Upper lobe of right lung (tissue), 1 donor: Measurements from ENCODE around the gene LY9. TPM values are rescaled to one million over a fixed set of nuclear protein-coding genes. Genes with fewer than 3 reads are reported as not detected.

Experiments used
- ATAC-seq: fragments of 200-7000 bp; cut with Tn5 transposase; one replicate; pipeline ENCODE4 v1.9.1; 2020; ENCODE audit warnings: mild to moderate bottlenecking, moderate library complexity
- DNase-seq: peaks from one replicate; pipeline ENCODE4 v3.0.0-alpha.2; 2020
- H3K27ac ChIP-seq: fragments of 200-600 bp; one replicate; pipeline ENCODE4 v1.8.0; 2022
- H3K27me3 ChIP-seq: fragments of 200-600 bp; one replicate; pipeline ENCODE4 v1.8.0; 2022; ENCODE audit warnings: mild to moderate bottlenecking
- H3K36me3 ChIP-seq: fragments of 200-600 bp; one replicate; pipeline ENCODE4 v1.8.0; 2022
- H3K4me1 ChIP-seq: fragments of 200-600 bp; one replicate; pipeline ENCODE4 v1.8.0; 2022
- H3K4me3 ChIP-seq: fragments of 200-600 bp; one replicate; pipeline ENCODE4 v1.8.0; 2022; ENCODE audit warnings: mild to moderate bottlenecking
- H3K9me3 ChIP-seq: fragments of 200-600 bp; one replicate; pipeline ENCODE4 v1.8.0; 2022
- intact Hi-C: fragments of 100-400 bp; cut with DNase I; formaldehyde crosslinking; loops from one replicate; pipeline ENCODE4 v1.11.0; 2022
- total RNA-seq: library from RNA; stranded (reverse); fragmentation: NEBNext Ultra II Directional; extraction: Animal tissue kit (Norgen Biotek cat#: 25700); gene quantifications from one replicate; pipeline ENCODE4 v1.2.1, GENCODE V29; 2021
- TF ChIP-seq, protein P1 (sequence below): fragments of 200-600 bp; IDR thresholded peaks from one replicate; pipeline ENCODE4 v1.8.0; 2022; ENCODE audit warnings: antibody characterized with exemption
- donor health status: DM: no; HTN: yes; CAD: no; lungs with severe emphysema.

Gene LY9
- total RNA-seq, 1 donor from 2014 or later = 3.3 TPM

DNA sequence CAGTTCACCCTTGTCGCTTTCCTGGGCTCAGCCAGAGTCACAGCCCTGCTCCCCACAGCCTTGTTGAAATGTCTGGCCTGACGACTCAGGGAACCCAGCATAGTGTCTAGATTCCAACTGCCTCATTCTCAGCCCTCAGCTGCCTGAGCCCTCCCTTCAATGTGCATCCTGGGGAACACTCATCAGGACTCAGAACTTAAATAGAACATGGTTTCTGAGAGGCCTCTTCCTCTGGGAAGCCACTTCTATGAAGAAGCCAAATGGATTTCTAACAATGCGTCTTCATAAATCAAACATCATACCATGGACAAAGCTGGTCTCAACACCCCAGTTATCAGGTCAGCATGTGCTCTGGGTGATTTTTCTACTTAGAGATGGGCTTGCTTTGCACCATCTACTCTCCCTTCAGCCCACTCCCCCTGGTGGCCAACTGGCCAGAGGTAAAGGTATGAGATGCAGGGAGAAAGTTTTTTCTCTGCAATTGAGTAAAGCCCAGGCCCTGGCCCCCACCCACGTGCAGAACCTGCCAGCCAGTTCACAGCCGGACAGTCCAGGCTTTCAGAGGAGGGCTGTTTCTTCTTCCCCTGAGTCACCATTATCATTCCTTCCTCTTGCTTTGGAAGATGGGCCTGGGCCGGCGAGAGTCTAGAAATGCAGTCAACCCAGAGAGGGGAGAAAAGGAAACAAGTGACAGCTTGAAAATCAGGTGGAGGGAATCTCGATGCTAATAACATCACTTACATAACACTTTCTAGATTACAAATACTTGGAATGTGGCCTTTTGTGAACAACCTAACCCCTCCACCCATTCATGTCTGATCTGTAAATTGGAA is 34.6 kb downstream of the LY9 start:
- H3K36me3 ChIP-seq = no peaks in the 10 kb centered on the region
- peak; percentile 87 for DNase-seq
- no peak overlapping the region for H3K4me3 ChIP-seq
- intact Hi-C loops = loop anchor here (10.0 kb wide), 1 partner anchor 124 kb away; the partner anchor contains the start of gene ITLN2
- TF ChIP-seq, protein P1, sequence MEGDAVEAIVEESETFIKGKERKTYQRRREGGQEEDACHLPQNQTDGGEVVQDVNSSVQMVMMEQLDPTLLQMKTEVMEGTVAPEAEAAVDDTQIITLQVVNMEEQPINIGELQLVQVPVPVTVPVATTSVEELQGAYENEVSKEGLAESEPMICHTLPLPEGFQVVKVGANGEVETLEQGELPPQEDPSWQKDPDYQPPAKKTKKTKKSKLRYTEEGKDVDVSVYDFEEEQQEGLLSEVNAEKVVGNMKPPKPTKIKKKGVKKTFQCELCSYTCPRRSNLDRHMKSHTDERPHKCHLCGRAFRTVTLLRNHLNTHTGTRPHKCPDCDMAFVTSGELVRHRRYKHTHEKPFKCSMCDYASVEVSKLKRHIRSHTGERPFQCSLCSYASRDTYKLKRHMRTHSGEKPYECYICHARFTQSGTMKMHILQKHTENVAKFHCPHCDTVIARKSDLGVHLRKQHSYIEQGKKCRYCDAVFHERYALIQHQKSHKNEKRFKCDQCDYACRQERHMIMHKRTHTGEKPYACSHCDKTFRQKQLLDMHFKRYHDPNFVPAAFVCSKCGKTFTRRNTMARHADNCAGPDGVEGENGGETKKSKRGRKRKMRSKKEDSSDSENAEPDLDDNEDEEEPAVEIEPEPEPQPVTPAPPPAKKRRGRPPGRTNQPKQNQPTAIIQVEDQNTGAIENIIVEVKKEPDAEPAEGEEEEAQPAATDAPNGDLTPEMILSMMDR = peak; percentile 58
- H3K9me3 ChIP-seq = no peaks in the 10 kb centered on the region
- H3K27ac ChIP-seq = no peak overlapping the region
- peak; percentile 73 for ATAC-seq
- H3K4me1 ChIP-seq = no peaks in the 10 kb centered on the region
- H3K27me3 ChIP-seq = no peaks in the 10 kb centered on the region

DNA sequence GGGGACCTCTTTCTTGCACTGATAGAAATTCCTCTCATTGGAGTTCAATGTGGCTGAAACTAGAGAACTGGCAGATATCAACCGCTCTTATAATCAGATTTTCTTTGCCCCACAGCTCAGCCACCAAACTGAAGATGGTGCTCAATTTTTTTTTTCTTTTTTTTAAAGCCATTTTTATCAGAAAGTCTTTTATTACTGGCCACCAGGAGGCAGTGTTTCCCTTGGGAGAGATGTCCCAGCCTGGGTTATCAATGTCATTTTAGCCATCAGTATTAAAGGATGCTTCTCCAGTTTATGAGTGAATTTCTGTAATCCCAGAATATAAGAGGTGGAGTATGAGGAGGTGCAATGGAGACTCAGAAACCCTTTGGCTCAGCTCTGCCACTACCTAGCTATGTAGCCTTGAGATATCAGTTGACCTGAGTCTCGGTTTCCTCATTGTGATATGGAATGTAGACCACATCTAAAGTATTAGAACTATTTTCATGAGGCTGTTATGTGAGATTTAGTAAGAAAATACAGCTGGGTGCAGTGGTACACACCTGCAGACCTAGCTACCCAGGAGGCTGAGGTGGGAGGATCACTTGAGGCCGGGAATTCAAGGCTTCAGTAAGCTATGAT is 39.1 kb downstream of the LY9 start:
- H3K9me3 ChIP-seq = no peaks in the 10 kb centered on the region
- no peak for DNase-seq

DNA sequence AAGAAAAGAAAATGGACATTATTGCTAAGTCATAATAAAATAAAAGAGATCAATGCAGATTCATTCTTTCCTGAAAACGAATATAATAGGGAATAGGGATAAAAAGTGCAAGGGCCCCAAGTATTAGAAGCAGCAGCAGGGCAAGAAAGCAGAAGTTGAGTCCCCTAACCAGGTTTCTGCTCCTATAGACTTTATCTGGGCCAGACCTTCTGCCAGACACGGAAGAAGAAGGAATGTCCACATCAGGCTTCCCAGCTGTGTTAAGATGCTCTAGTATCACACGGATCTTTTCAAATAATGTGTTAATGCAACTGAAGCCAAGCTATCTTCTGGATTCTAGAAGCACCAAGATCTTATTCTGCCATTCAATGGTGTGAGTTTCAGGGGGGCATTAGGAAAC is 39.8 kb downstream of the LY9 start:
- H3K4me1 ChIP-seq = peaks cover 22% of the 10 kb centered on the region
- intact Hi-C loops = loop anchor here (10.0 kb wide), 1 partner anchor 119 kb away; the partner anchor contains the start of gene ITLN2
- TF ChIP-seq, protein P1 = no peak
- H3K4me3 ChIP-seq = no peak overlapping the region
- no peaks in the 10 kb centered on the region for H3K9me3 ChIP-seq
- no peak overlapping the region for H3K27ac ChIP-seq
- no peaks in the 10 kb centered on the region for H3K27me3 ChIP-seq
- ATAC-seq (no peak), DNase-seq (no peak)
- H3K36me3 ChIP-seq = no peaks in the 10 kb centered on the region

More for the DNA sequence above, 39.1 kb downstream of the LY9 start:
- H3K4me1 ChIP-seq = peaks cover 22% of the 10 kb centered on the region
- H3K27me3 ChIP-seq = no peaks in the 10 kb centered on the region
- ATAC-seq = peak; percentile 40
- intact Hi-C loops = loop anchor here (10.0 kb wide), 1 partner anchor 120 kb away; the partner anchor contains the start of gene ITLN2
- H3K4me3 ChIP-seq = no peak overlapping the region
- no peaks in the 10 kb centered on the region for H3K36me3 ChIP-seq
- no peak overlapping the region for H3K27ac ChIP-seq
- TF ChIP-seq, protein P1 = peak; percentile 68

DNA sequence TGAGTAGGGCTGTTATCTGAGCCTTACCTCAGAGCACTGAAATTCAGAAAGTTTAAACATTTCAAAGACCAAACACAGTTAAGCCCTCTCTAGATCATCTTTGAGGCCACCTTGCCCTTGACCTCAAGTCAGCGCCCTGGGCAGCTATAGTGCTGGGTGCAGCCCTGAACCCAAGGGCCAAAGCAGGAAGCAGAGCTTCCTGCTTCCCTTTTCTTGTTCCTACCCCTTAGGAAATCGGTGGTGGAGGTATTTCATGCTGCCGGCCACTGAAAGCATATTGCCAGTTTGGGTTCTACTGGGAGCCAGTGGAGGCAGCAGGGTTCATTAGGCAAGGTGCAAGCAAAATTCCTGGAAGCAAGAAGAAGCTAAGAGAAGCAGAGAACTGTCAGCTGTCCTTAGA is 40.6 kb downstream of the LY9 start:
- peaks cover 22% of the 10 kb centered on the region for H3K4me1 ChIP-seq
- no peak for DNase-seq
- no peak overlapping the region for H3K4me3 ChIP-seq
- no peaks in the 10 kb centered on the region for H3K36me3 ChIP-seq
- H3K9me3 ChIP-seq = no peaks in the 10 kb centered on the region
- H3K27ac ChIP-seq = peak overlapping the region; percentile 15
- TF ChIP-seq, protein P1 = no peak
- intact Hi-C loops = loop anchor here (10.0 kb wide), 1 partner anchor 118 kb away; the partner anchor contains the start of gene ITLN2
- no peaks in the 10 kb centered on the region for H3K27me3 ChIP-seq
- ATAC-seq = peak; percentile 75

DNA sequence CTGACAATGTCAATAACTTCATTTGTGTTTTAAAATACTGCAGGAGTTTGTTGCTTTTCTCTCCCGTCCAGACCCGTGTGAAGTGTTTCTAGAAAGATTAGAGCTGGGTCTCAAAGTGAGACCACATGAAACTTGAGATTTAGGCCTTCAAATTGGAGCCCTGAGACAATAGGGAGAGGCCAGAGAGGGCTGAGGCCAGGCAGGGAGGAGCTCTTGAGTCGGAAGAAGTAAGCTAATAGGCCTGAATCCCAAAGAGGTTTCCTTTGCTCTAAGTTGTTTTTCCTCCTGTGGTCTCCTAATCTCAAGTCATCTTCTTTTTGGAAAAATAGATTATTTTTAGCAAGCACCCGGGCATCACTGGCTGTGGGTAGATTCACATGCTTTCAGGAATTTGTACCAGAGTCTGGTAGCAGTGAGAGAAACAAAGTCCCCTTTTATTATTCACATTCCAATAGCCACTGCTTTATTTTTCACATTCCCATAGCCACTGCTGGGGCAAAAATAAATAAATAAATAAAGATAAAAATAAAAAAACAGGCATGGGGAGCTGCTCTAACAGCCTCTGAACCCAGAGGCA is 41.1 kb downstream of the LY9 start:
- peaks cover 22% of the 10 kb centered on the region for H3K4me1 ChIP-seq
- H3K27ac ChIP-seq = peak overlapping the region; percentile 15
- ATAC-seq = no peak
- no peak for DNase-seq
- H3K27me3 ChIP-seq = no peaks in the 10 kb centered on the region
- intact Hi-C loops = loop anchor here (10.0 kb wide), 1 partner anchor 118 kb away; the partner anchor contains the start of gene ITLN2
- TF ChIP-seq, protein P1 = no peak
- no peaks in the 10 kb centered on the region for H3K9me3 ChIP-seq
- H3K4me3 ChIP-seq = no peak overlapping the region
- no peaks in the 10 kb centered on the region for H3K36me3 ChIP-seq
